Activated CD8-positive, alpha-beta memory T cell treated with anti-CD3 and anti-CD28 coated beads, Interleukin-2, amount 50 U/mL, for 1 hour (primary cell): ENCODE data around the gene ITSN1.

Experiments used
- DNase-seq: peaks from one replicate; pipeline ENCODE4 v3.0.0-alpha.2; 2020; ENCODE audit errors: extremely low read depth

Gene ITSN1

GRCh38 chr21:33886321-33886720 lies 244.0 kb downstream of the ITSN1 start:
- DNase-seq, result no peak

- DNase-seq, result no peak
These were observed 247.9 kb downstream of the ITSN1 start for GRCh38 chr21:33890187-33890586.

GRCh38 chr21:33892853-33893252 lies 250.6 kb downstream of the ITSN1 start:
- no peak for DNase-seq

- DNase-seq, result no peak
These were observed 251.6 kb downstream of the ITSN1 start for GRCh38 chr21:33893917-33894316.

GRCh38 chr21:33894736-33895288 lies 252.5 kb downstream of the ITSN1 start:
- DNase-seq, result peak; percentile 20

GRCh38 chr21:33895356-33895755 lies 253.1 kb downstream of the ITSN1 start:
- DNase-seq, result no peak

GRCh38 chr21:33896691-33897090 lies 254.4 kb downstream of the ITSN1 start:
- no peak for DNase-seq

- DNase-seq, result no peak
These were observed 254.8 kb downstream of the ITSN1 start for GRCh38 chr21:33897098-33897497.

- no peak for DNase-seq
These were observed 255.4 kb downstream of the ITSN1 start for GRCh38 chr21:33897739-33898138.

- DNase-seq, result no peak
These were observed 256.3 kb downstream of the ITSN1 start for GRCh38 chr21:33898586-33898985.

GRCh38 chr21:33899199-33899598 lies 256.9 kb downstream of the ITSN1 start:
- no peak for DNase-seq

GRCh38 chr21:33901412-33902288 lies 259.3 kb downstream of the ITSN1 start:
- DNase-seq, result no peak

GRCh38 chr21:33902349-33902748 lies 260.0 kb downstream of the ITSN1 start:
- DNase-seq, result no peak

- no peak for DNase-seq
These were observed 261.7 kb downstream of the ITSN1 start for GRCh38 chr21:33904041-33904440.

- no peak for DNase-seq
These were observed 266.5 kb downstream of the ITSN1 start for GRCh38 chr21:33908760-33909159.

GRCh38 chr21:33909756-33910155 lies 267.5 kb downstream of the ITSN1 start:
- DNase-seq, result no peak

- DNase-seq, result no peak
These were observed 271.9 kb downstream of the ITSN1 start for GRCh38 chr21:33914188-33914587.

- DNase-seq, result peak; percentile 86
These were observed 273.3 kb downstream of the ITSN1 start, which contains the start of gene ATP5PO for GRCh38 chr21:33915368-33916199. ATP5PO (minus strand) TSS chr21:33915804; CDS start chr21:33915763, 41 bp downstream.

- no peak for DNase-seq
These were observed 273.9 kb downstream of the ITSN1 start for GRCh38 chr21:33916200-33916567.

- no peak for DNase-seq
These were observed 275.1 kb downstream of the ITSN1 start for GRCh38 chr21:33917421-33917820.

GRCh38 chr21:33924079-33924765 lies 281.9 kb downstream of the ITSN1 start:
- DNase-seq, result peak; percentile 77

- no peak for DNase-seq
These were observed 282.4 kb downstream of the ITSN1 start for GRCh38 chr21:33924766-33925100.
